Osteocyte (in vitro differentiated cells): ENCODE data around the gene ACACA. TPM values are rescaled to one million over a fixed set of nuclear protein-coding genes. Genes with fewer than 3 reads are reported as not detected.
"Not testable (repeated sequence)": the region's sequence is repeated elsewhere in the genome, so short reads cannot be mapped to it uniquely, and the experiment has no call there.

Experiments
- DNase-seq: peaks from one replicate; pipeline ENCODE4 v3.0.0; 2021; ENCODE audit warnings: mixed read lengths; ENCODE audit not compliant: unreplicated experiment; ENCODE audit errors: extremely low spot score
- H3K27ac Mint-ChIP-seq: one replicate; pipeline ENCODE4 v1.8.0; 2021; ENCODE audit warnings: mild to moderate bottlenecking, mixed read lengths; ENCODE audit not compliant: unreplicated experiment
- H3K27me3 Mint-ChIP-seq: one replicate; pipeline ENCODE4 v1.8.0; 2021; ENCODE audit warnings: mixed read lengths; ENCODE audit not compliant: unreplicated experiment
- H3K36me3 Mint-ChIP-seq: one replicate; pipeline ENCODE4 v1.8.0; 2021; ENCODE audit warnings: mixed read lengths; ENCODE audit not compliant: unreplicated experiment
- H3K4me1 Mint-ChIP-seq: one replicate; pipeline ENCODE4 v1.8.0; 2021; ENCODE audit warnings: mixed read lengths; ENCODE audit not compliant: unreplicated experiment
- H3K4me3 Mint-ChIP-seq: one replicate; pipeline ENCODE4 v1.8.0; 2021; ENCODE audit warnings: mild to moderate bottlenecking, moderate library complexity, mixed read lengths; ENCODE audit not compliant: unreplicated experiment
- H3K9me3 Mint-ChIP-seq: one replicate; pipeline ENCODE4 v1.8.0; 2021; ENCODE audit warnings: mixed read lengths; ENCODE audit not compliant: unreplicated experiment
- total RNA-seq: library from RNA; stranded (reverse); gene quantifications from 2 replicates; pipeline ENCODE4 v1.2.1, GENCODE V29; 2021
- TF ChIP-seq, protein P1 (sequence below): fragments of 200-600 bp; sonication (generic); IDR thresholded peaks from 2 replicates; pipeline ENCODE4 v1.5.0; 2021; ENCODE audit warnings: antibody characterized with exemption, mild to moderate bottlenecking, moderate library complexity

Gene ACACA
- total RNA-seq, 1 donor from 2014 or later: 63.5 TPM

DNA sequence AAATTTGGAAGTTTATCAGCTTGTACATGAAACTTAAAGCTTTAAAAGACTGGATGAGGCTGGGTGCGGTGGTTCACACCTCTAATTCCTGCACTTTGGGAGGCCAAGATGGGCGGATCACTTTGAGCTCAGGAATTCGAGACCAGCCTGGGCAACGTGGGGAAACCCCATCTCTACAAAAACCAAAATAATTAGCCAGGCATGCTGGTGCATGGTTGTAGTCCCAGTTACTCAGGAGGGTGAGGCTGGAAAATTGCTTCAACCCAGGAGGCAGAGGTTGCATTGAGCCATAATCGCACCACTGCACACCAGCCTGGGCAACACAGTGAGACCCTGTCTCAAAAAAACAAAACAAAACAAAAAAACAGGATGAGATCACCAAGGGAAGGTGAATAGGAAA lies 248.3 kb downstream of the ACACA start:
- no peaks in the 10 kb centered on the region for H3K9me3 Mint-ChIP-seq
- H3K4me3 Mint-ChIP-seq: no peak overlapping the region
- H3K27me3 Mint-ChIP-seq: no peaks in the 10 kb centered on the region
- H3K36me3 Mint-ChIP-seq: peaks cover 32% of the 10 kb centered on the region
- DNase-seq: no peak
- TF ChIP-seq, protein P1, sequence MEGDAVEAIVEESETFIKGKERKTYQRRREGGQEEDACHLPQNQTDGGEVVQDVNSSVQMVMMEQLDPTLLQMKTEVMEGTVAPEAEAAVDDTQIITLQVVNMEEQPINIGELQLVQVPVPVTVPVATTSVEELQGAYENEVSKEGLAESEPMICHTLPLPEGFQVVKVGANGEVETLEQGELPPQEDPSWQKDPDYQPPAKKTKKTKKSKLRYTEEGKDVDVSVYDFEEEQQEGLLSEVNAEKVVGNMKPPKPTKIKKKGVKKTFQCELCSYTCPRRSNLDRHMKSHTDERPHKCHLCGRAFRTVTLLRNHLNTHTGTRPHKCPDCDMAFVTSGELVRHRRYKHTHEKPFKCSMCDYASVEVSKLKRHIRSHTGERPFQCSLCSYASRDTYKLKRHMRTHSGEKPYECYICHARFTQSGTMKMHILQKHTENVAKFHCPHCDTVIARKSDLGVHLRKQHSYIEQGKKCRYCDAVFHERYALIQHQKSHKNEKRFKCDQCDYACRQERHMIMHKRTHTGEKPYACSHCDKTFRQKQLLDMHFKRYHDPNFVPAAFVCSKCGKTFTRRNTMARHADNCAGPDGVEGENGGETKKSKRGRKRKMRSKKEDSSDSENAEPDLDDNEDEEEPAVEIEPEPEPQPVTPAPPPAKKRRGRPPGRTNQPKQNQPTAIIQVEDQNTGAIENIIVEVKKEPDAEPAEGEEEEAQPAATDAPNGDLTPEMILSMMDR: no peak
- H3K4me1 Mint-ChIP-seq: peaks cover 6% of the 10 kb centered on the region
- no peak overlapping the region for H3K27ac Mint-ChIP-seq

- Mint-ChIP-seq H3K4me1 (peaks cover 14% of the 10 kb centered on the region), H3K36me3 (peaks cover 23% of the 10 kb centered on the region), H3K27ac (no peak overlapping the region), H3K4me3 (no peak overlapping the region), H3K9me3 (no peaks in the 10 kb centered on the region), H3K27me3 (no peaks in the 10 kb centered on the region)
- TF ChIP-seq, protein P1: no peak
- DNase-seq: no peak
Observed at GRCh38 chr17:37148156-37148555, 258.5 kb downstream of the ACACA start.

- H3K4me3 Mint-ChIP-seq: no peak overlapping the region
- peaks cover 18% of the 10 kb centered on the region for H3K36me3 Mint-ChIP-seq
- H3K27me3 Mint-ChIP-seq: no peaks in the 10 kb centered on the region
- H3K27ac Mint-ChIP-seq: no peak overlapping the region
- TF ChIP-seq, protein P1: no peak
- no peak for DNase-seq
- H3K4me1 Mint-ChIP-seq: peaks cover 14% of the 10 kb centered on the region
- no peaks in the 10 kb centered on the region for H3K9me3 Mint-ChIP-seq
Observed at GRCh38 chr17:37147301-37147812, 259.3 kb downstream of the ACACA start.

DNA sequence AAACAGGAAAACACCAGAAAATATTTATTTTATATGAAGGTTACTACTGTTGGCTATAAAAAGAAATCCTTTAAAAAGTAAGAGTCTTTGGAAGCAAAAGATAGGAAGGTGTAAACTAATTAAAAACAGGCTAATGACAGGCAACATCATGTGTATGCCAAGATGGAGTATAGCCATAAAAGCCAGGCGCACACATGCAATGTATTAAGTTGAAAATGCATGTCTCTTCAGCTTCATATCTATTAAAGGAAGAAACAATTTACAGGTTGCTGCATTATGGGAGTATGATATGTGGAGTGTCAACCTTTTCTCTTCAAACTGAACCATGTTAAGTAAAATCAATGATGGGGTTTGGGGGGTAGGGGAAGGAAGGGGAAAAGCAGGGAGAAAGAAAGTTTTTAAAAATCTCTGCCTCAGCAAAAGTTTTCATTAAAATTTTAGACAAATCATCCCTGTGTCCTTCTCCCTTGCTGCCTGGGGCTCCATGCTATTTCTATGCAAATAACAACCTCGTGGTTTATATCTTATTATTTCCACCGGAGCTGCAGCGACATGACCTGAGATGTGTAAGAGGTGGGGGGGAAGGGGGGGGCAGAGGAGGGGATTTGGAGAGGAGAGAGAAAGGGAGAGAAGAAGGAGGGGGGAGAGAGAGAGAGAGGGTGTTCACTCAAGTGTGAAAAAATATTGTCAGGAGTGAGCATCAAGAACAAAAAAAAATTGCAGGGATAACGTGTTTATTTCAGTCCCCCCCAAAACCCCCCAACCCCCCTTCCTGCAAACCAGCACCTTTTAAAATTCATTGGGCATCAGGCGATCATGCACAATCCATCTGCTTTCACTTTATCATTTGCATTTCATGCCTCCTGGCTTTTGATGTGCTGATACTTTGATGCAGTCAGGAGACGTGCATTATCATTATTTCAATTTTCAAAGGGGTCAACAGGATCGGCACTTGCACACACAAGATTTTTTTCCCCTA lies 260.3 kb downstream of the ACACA start:
- Mint-ChIP-seq H3K36me3 (peaks cover 18% of the 10 kb centered on the region), H3K27ac (no peak overlapping the region), H3K9me3 (no peaks in the 10 kb centered on the region), H3K27me3 (no peaks in the 10 kb centered on the region), H3K4me3 (no peak overlapping the region), H3K4me1 (peaks cover 14% of the 10 kb centered on the region)
- DNase-seq: no peak
- TF ChIP-seq, protein P1: no peak

DNA sequence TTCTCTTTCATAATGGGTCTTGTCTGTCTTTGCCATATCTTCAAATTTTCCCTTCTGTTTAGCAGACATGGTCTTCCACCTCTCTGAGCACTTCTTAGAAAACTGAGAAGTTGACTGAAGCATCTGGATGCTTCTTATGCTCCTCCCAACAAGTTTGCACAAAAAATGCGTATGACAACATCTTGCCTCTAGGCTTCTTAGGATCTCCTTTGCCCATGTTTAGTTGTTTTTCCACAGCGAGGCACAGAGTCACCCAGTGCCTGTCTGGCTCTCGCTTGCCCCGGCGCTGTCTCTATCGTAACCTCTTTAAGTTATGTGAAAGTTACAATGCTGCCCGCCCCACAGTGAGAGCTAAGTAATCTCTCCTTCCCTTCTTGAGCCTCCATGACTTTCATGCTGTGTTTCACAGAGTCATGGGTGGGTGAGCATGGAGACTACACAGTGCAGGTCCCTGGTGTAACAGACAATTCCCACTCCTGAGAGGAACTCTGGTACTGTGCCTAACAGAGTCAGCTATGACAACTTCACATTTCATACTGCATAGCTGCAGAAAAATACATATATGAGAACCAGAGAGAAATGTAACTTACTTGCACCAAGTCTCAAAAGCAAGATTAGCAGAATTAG lies 262.4 kb downstream of the ACACA start:
- Mint-ChIP-seq H3K9me3 (no peaks in the 10 kb centered on the region), H3K4me1 (peaks cover 14% of the 10 kb centered on the region), H3K27ac (no peak overlapping the region), H3K27me3 (no peaks in the 10 kb centered on the region), H3K36me3 (peaks cover 7% of the 10 kb centered on the region), H3K4me3 (no peak overlapping the region)
- no peak for DNase-seq
- TF ChIP-seq, protein P1: no peak

- not testable (repeated sequence) for H3K9me3 Mint-ChIP-seq, H3K27me3 Mint-ChIP-seq, H3K27ac Mint-ChIP-seq, H3K36me3 Mint-ChIP-seq, H3K4me3 Mint-ChIP-seq, DNase-seq
- H3K4me1 Mint-ChIP-seq: peaks cover 14% of the 10 kb centered on the region
Observed at GRCh38 chr17:37143558-37143957, 263.1 kb downstream of the ACACA start.
